ENCODE results near the gene SLC22A1.

GRCh38 chr6:160111806-160112205 lies 9.8 kb upstream of the SLC22A1 start:
- no peak for TF ChIP-seq CTCF (IDR thresholded peaks at IDR 0.05 in 2 of 3, conservative IDR thresholded peaks at IDR 0.05 in 1 of 3; ENCODE audit: borderline replicate concordance in 1 of 3, insufficient read depth in 1 of 3, low read depth in 2 of 3, low read length in 2 of 3)
- no peak for TF ChIP-seq POLR2A (IDR thresholded peaks at IDR 0.05; ENCODE audit: borderline replicate concordance, extremely low read depth, insufficient read depth, insufficient read length)
